ENCODE measurements around the gene PCDHGC3.

The PCDHGC3 gene

GRCh38 chr5:141484641-141485311, 9.0 kb downstream of the PCDHGC3 start, which contains the start of gene PCDHGC4:
PCDHGC4 (plus strand) TSS chr5:141485030; CDS start chr5:141485174, 144 bp downstream.
- DNase-seq (ENCODE audit: extremely low read depth in 1 of 2, low read depth in 1 of 2): no peak

- no peak for DNase-seq (ENCODE audit: extremely low read depth in 1 of 2, low read depth in 1 of 2)
These were observed 9.7 kb downstream of the PCDHGC3 start for GRCh38 chr5:141485321-141486055.

- DNase-seq (ENCODE audit: extremely low read depth in 1 of 2, low read depth in 1 of 2): no peak
These were observed 10.3 kb downstream of the PCDHGC3 start for GRCh38 chr5:141486091-141486490.

- no peak for DNase-seq (ENCODE audit: extremely low read depth in 1 of 2, low read depth in 1 of 2)
These were observed 11.4 kb downstream of the PCDHGC3 start for GRCh38 chr5:141487131-141487530.

- no peak for DNase-seq (ENCODE audit: extremely low read depth in 1 of 2, low read depth in 1 of 2)
These were observed 13.1 kb downstream of the PCDHGC3 start, which contains the start of gene PCDHGC5 for GRCh38 chr5:141488591-141489561. PCDHGC5 (plus strand) TSS chr5:141489081; CDS start chr5:141489241, 160 bp downstream.

GRCh38 chr5:141489841-141490240, 14.1 kb downstream of the PCDHGC3 start:
- DNase-seq (ENCODE audit: extremely low read depth in 1 of 2, low read depth in 1 of 2): no peak

- DNase-seq (ENCODE audit: extremely low read depth in 1 of 2, low read depth in 1 of 2): no peak
These were observed 14.5 kb downstream of the PCDHGC3 start for GRCh38 chr5:141490271-141490670.

GRCh38 chr5:141490771-141491170, 15.0 kb downstream of the PCDHGC3 start:
- DNase-seq (ENCODE audit: extremely low read depth in 1 of 2, low read depth in 1 of 2): no peak

GRCh38 chr5:141491323-141492167, 15.8 kb downstream of the PCDHGC3 start:
- no peak for DNase-seq (ENCODE audit: extremely low read depth in 1 of 2, low read depth in 1 of 2)

GRCh38 chr5:141492168-141492885, 16.6 kb downstream of the PCDHGC3 start:
- DNase-seq (ENCODE audit: extremely low read depth in 1 of 2, low read depth in 1 of 2): no peak

- DNase-seq (ENCODE audit: extremely low read depth in 1 of 2, low read depth in 1 of 2): no peak
These were observed 18.0 kb downstream of the PCDHGC3 start for GRCh38 chr5:141493500-141494422.

- DNase-seq (ENCODE audit: extremely low read depth in 1 of 2, low read depth in 1 of 2): no peak
These were observed 19.1 kb downstream of the PCDHGC3 start for GRCh38 chr5:141494761-141495452.

GRCh38 chr5:141495453-141495811, 19.7 kb downstream of the PCDHGC3 start:
- DNase-seq (ENCODE audit: extremely low read depth in 1 of 2, low read depth in 1 of 2): no peak

- no peak for DNase-seq (ENCODE audit: extremely low read depth in 1 of 2, low read depth in 1 of 2)
These were observed 20.3 kb downstream of the PCDHGC3 start for GRCh38 chr5:141496038-141496437.

GRCh38 chr5:141501761-141502160, 26.0 kb downstream of the PCDHGC3 start:
- no peak for DNase-seq (ENCODE audit: extremely low read depth in 1 of 2, low read depth in 1 of 2)

GRCh38 chr5:141503681-141504080, 27.9 kb downstream of the PCDHGC3 start:
- DNase-seq (ENCODE audit: extremely low read depth in 1 of 2, low read depth in 1 of 2): no peak

- no peak for DNase-seq (ENCODE audit: extremely low read depth in 1 of 2, low read depth in 1 of 2)
These were observed 28.4 kb downstream of the PCDHGC3 start for GRCh38 chr5:141504216-141504615.

Measured in stimulated activated CD8-positive, alpha-beta memory T cell treated with anti-CD3 and anti-CD28 coated beads, Interleukin-7, amount 100 ng/mL, for 48 hours (primary cell).